ENCODE results near the gene MAD1L1.

DNA sequence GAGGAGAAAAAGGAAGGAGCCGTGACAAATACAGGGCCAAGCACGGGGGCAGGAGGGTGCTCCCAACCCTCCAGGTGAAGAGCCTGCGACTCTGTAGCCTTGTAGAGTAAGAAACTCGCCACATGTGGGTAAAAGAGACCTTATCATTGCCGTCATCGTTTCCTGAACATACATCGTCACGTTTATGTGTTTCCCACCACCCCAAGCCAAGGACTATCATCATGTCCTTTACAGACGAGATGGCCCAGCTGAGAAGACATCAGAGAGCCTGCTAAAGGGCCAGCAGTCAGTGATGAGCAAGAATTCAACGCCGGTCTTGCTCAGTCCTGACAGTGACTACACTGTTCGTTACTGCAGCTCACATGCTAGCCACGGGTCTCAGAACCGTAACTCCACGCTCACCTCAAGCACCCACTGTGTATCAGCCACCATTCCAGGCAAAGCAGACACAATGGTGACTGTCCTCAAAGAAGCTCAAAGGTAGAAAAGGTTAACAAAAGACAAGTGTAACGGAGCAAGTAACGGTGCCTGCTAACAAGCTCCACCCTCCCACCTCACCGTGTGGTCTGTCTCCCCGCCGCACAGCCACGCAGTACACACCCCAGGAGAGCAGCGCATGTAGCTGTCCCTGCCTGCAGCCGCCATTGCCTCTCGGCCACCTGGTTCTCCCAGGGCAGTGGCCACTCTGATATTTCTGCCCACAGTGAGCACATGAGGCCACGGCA, 147.8 kb downstream of the MAD1L1 start:
- TF ChIP-seq RAD21 (IDR thresholded peaks at IDR 0.05; ENCODE audit: low read depth) (no peak), JUND (IDR thresholded peaks at IDR 0.05) (no peak), POLR2AphosphoS5 (IDR thresholded peaks at IDR 0.05; ENCODE audit: low read depth, low read length) (no peak), CEBPB (IDR thresholded peaks at IDR 0.05; ENCODE audit: low read depth) (no peak), CBX3 (IDR thresholded peaks at IDR 0.05; ENCODE audit: low read depth) (no peak), ZFX (IDR thresholded peaks at IDR 0.05) (no peak), POLR2A (IDR thresholded peaks at IDR 0.05; ENCODE audit: borderline replicate concordance, extremely low read depth, insufficient read depth, insufficient read length) (no peak), EGR1 (IDR thresholded peaks at IDR 0.05; ENCODE audit: low read depth) (no peak), ELF1 (IDR thresholded peaks at IDR 0.05; ENCODE audit: borderline replicate concordance, low read depth) (no peak), EZH2 (IDR thresholded peaks at IDR 0.05) (no peak)
- TF ChIP-seq, protein P1, sequence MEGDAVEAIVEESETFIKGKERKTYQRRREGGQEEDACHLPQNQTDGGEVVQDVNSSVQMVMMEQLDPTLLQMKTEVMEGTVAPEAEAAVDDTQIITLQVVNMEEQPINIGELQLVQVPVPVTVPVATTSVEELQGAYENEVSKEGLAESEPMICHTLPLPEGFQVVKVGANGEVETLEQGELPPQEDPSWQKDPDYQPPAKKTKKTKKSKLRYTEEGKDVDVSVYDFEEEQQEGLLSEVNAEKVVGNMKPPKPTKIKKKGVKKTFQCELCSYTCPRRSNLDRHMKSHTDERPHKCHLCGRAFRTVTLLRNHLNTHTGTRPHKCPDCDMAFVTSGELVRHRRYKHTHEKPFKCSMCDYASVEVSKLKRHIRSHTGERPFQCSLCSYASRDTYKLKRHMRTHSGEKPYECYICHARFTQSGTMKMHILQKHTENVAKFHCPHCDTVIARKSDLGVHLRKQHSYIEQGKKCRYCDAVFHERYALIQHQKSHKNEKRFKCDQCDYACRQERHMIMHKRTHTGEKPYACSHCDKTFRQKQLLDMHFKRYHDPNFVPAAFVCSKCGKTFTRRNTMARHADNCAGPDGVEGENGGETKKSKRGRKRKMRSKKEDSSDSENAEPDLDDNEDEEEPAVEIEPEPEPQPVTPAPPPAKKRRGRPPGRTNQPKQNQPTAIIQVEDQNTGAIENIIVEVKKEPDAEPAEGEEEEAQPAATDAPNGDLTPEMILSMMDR (IDR thresholded peaks at IDR 0.05 in 2 of 3, conservative IDR thresholded peaks at IDR 0.05 in 1 of 3; ENCODE audit: borderline replicate concordance in 1 of 3, insufficient read depth in 1 of 3, low read depth in 2 of 3, low read length in 2 of 3), result no peak
- TF ChIP-seq, protein P2, sequence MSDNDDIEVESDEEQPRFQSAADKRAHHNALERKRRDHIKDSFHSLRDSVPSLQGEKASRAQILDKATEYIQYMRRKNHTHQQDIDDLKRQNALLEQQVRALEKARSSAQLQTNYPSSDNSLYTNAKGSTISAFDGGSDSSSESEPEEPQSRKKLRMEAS (IDR thresholded peaks at IDR 0.05), result no peak
- TF ChIP-seq, protein P3, sequence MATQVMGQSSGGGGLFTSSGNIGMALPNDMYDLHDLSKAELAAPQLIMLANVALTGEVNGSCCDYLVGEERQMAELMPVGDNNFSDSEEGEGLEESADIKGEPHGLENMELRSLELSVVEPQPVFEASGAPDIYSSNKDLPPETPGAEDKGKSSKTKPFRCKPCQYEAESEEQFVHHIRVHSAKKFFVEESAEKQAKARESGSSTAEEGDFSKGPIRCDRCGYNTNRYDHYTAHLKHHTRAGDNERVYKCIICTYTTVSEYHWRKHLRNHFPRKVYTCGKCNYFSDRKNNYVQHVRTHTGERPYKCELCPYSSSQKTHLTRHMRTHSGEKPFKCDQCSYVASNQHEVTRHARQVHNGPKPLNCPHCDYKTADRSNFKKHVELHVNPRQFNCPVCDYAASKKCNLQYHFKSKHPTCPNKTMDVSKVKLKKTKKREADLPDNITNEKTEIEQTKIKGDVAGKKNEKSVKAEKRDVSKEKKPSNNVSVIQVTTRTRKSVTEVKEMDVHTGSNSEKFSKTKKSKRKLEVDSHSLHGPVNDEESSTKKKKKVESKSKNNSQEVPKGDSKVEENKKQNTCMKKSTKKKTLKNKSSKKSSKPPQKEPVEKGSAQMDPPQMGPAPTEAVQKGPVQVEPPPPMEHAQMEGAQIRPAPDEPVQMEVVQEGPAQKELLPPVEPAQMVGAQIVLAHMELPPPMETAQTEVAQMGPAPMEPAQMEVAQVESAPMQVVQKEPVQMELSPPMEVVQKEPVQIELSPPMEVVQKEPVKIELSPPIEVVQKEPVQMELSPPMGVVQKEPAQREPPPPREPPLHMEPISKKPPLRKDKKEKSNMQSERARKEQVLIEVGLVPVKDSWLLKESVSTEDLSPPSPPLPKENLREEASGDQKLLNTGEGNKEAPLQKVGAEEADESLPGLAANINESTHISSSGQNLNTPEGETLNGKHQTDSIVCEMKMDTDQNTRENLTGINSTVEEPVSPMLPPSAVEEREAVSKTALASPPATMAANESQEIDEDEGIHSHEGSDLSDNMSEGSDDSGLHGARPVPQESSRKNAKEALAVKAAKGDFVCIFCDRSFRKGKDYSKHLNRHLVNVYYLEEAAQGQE (IDR thresholded peaks at IDR 0.05; ENCODE audit: low read depth), result no peak
